Chondrocyte (in vitro differentiated cells): ENCODE measurements around the gene MYDGF. TPM values are rescaled to one million over a fixed set of nuclear protein-coding genes. Genes with fewer than 3 reads are reported as not detected.
A peak's percentile ranks its signal among the peaks of the same experiment; 100 is the strongest.

Source experiments
- DNase-seq: peaks from one replicate; pipeline ENCODE4 v3.0.0; 2021; ENCODE audit warnings: mixed read lengths, low spot score
- H3K27ac Mint-ChIP-seq: one replicate; pipeline ENCODE4 v1.8.0; 2021; ENCODE audit warnings: mild to moderate bottlenecking, moderate library complexity, mixed read lengths; ENCODE audit not compliant: unreplicated experiment
- H3K27me3 Mint-ChIP-seq: 2 replicates; pipeline ENCODE4 v1.8.0; 2021; ENCODE audit warnings: low read depth, mixed read lengths
- H3K36me3 Mint-ChIP-seq: 2 replicates; pipeline ENCODE4 v1.8.0; 2021; ENCODE audit warnings: low read depth, mixed read lengths
- H3K4me1 Mint-ChIP-seq: 2 replicates; pipeline ENCODE4 v1.8.0; 2021; ENCODE audit warnings: low read depth, mild to moderate bottlenecking, mixed read lengths
- H3K4me3 Mint-ChIP-seq: one replicate; pipeline ENCODE4 v1.8.0; 2021; ENCODE audit warnings: mild to moderate bottlenecking, moderate library complexity, mixed read lengths; ENCODE audit not compliant: unreplicated experiment
- H3K9me3 Mint-ChIP-seq: 2 replicates; pipeline ENCODE4 v1.8.0; 2021; ENCODE audit warnings: low read depth, mixed read lengths
- total RNA-seq: library from RNA; stranded (reverse); gene quantifications from 3 replicates; pipeline ENCODE4 v1.2.1, GENCODE V29; 2021
- TF ChIP-seq, protein P1 (sequence below): fragments of 200-600 bp; sonication (generic); IDR thresholded peaks from 2 replicates; pipeline ENCODE4 v1.5.0; 2021; ENCODE audit warnings: antibody characterized with exemption, mild to moderate bottlenecking, moderate library complexity

The MYDGF gene
- total RNA-seq, 1 donor from 2014 or later, result 124 TPM

DNA sequence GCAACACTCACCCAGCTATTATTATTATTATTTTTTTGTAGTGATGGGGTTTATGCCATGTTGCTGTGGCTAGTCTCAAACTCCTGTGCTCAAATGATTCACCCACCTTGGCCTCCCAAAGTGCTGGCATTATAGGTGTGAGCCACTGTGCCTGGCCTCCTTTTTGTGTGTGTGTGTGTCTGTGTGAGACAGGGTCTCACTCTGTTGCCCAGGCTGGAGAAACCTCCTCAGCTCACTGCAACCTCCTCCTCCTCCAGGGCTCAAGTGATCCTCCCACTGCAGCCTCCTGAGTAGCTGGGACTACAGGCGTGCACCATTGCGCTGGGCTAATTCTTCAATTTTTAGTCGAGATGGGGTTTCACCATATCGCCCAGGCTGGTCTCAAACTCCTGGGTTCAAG lies 3.6 kb upstream of the MYDGF start:
- no peak overlapping the region for H3K4me3 Mint-ChIP-seq
- peaks cover 3% of the 10 kb centered on the region for H3K36me3 Mint-ChIP-seq
- no peaks in the 10 kb centered on the region for H3K9me3 Mint-ChIP-seq
- peaks cover 9% of the 10 kb centered on the region for H3K4me1 Mint-ChIP-seq
- no peak for DNase-seq
- no peak overlapping the region for H3K27ac Mint-ChIP-seq
- no peaks in the 10 kb centered on the region for H3K27me3 Mint-ChIP-seq
- TF ChIP-seq, protein P1, sequence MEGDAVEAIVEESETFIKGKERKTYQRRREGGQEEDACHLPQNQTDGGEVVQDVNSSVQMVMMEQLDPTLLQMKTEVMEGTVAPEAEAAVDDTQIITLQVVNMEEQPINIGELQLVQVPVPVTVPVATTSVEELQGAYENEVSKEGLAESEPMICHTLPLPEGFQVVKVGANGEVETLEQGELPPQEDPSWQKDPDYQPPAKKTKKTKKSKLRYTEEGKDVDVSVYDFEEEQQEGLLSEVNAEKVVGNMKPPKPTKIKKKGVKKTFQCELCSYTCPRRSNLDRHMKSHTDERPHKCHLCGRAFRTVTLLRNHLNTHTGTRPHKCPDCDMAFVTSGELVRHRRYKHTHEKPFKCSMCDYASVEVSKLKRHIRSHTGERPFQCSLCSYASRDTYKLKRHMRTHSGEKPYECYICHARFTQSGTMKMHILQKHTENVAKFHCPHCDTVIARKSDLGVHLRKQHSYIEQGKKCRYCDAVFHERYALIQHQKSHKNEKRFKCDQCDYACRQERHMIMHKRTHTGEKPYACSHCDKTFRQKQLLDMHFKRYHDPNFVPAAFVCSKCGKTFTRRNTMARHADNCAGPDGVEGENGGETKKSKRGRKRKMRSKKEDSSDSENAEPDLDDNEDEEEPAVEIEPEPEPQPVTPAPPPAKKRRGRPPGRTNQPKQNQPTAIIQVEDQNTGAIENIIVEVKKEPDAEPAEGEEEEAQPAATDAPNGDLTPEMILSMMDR, result no peak

DNA sequence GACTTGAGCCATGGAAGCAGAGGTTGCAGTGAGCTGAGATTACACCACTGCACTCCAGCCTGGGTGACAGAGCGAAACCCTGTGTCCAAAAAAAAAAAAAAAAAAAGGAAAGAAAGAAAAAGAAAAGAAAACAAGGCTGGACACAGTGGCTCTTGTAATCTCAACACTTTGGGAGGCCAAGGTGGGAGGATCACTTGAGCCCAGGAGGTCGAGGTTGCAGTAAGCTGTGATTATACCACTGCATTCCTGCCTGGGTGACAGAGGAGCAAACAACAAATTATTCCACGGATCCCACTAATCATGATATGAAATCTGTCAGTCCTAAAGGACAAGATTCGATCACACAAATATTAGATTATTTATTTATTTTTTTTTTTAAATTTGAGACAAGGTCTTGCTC lies 3.1 kb upstream of the MYDGF start:
- Mint-ChIP-seq H3K27me3 (no peaks in the 10 kb centered on the region), H3K4me3 (no peak overlapping the region), H3K9me3 (no peaks in the 10 kb centered on the region), H3K36me3 (peaks cover 6% of the 10 kb centered on the region), H3K4me1 (peaks cover 14% of the 10 kb centered on the region), H3K27ac (no peak overlapping the region)
- no peak for DNase-seq
- TF ChIP-seq, protein P1, result no peak

DNA sequence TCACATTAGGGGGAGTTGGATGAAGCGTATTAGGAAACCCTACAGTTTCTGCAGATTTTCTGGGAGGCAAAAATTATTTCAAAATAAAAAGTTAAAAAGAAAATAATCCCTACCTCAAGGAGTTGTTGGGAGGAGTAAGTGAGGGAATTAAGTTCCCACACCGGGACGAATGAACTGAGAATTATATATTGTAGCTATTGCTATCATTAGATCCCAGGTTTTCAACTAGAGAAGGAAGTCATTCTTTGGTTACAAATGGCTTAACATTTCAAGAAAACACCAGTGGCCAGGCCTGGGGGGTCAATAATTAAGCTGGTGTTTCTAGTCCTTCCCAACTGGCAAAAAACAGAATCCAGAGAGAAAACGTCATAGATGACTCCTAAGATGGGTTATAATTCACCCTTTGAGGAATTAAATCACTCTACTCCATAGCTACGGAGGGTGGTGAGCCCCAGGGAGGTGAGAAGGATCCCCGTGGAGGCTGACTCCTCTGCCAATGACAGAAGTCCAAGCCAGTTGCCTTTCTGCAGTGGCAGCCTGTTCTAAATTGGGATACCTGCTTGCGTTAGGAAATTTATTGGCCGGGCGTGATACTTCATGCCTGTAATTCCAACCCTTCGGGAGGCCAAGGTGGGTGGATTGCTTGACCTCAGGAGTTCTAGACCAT lies 1.2 kb upstream of the MYDGF start:
- H3K36me3 Mint-ChIP-seq, result peaks cover 5% of the 10 kb centered on the region
- TF ChIP-seq, protein P1, result no peak
- H3K27me3 Mint-ChIP-seq, result no peaks in the 10 kb centered on the region
- peaks cover 17% of the 10 kb centered on the region for H3K4me1 Mint-ChIP-seq
- H3K4me3 Mint-ChIP-seq, result no peak overlapping the region
- H3K9me3 Mint-ChIP-seq, result no peaks in the 10 kb centered on the region
- DNase-seq, result no peak
- peak overlapping the region; percentile 69 for H3K27ac Mint-ChIP-seq

DNA sequence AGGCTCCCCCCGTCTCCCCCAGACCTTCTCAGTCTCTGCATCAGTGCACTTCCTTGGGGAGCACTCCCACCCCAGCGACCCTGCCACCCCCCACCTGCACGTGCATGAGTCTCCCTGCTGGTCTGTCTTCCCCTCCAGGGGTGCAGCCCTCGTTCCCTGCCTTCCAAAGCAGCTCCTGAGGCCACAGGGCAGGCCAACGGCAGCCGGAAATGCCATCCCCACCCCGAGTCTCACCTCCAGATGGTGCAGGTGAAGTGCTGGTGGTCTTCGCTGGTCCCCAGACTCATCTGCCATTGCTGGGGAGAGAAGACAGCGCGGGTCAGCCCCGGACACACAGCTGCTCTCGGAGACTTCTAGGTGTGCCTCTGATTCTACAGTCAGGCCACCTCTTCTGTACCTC lies 5.5 kb downstream of the MYDGF start:
- peaks cover 17% of the 10 kb centered on the region for H3K36me3 Mint-ChIP-seq
- no peak for DNase-seq
- no peaks in the 10 kb centered on the region for H3K27me3 Mint-ChIP-seq
- no peaks in the 10 kb centered on the region for H3K9me3 Mint-ChIP-seq
- no peak overlapping the region for H3K27ac Mint-ChIP-seq
- H3K4me1 Mint-ChIP-seq, result peaks cover 17% of the 10 kb centered on the region
- H3K4me3 Mint-ChIP-seq, result no peak overlapping the region
- TF ChIP-seq, protein P1, result no peak

DNA sequence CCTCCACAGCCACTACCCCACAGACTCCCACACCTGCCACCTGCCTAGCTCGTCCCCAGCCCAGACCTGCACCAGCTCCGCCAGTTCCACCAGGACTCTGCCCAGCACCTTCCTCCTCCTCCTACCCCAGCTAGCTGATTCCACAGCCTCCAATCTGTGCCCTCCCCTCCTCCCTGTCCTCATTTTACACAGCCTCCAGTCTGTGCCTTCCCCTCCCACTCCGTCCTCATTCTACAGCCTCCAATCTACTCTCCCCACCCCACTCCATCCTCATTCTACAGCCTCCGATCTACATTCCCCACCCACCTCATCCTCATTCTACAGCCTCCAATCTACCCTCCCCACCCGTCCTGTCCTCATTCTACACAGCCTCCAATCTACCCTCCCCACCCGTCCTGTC lies 7.3 kb downstream of the MYDGF start:
- Mint-ChIP-seq H3K36me3 (peaks cover 21% of the 10 kb centered on the region), H3K4me1 (no peaks in the 10 kb centered on the region), H3K27me3 (no peaks in the 10 kb centered on the region), H3K9me3 (no peaks in the 10 kb centered on the region), H3K4me3 (no peak overlapping the region), H3K27ac (no peak overlapping the region)
- no peak for DNase-seq
- TF ChIP-seq, protein P1, result no peak
